K562 (cell line): ENCODE data around the gene SPEG. TPM values are rescaled to one million over a fixed set of nuclear protein-coding genes. Genes with fewer than 3 reads are reported as not detected.
A peak's percentile ranks its signal among the peaks of the same experiment; 100 is the strongest.

Experiments
- ATAC-seq: fragments of 200-7000 bp; cut with Tn5 transposase; 3 replicates; pipeline ENCODE4 v1.9.1; 2020; ENCODE audit warnings: moderate library complexity
- BruUV-seq: library from RNA; stranded (reverse); fragments of 400-500 nt; replicated peaks from 2 replicates; lab custom pipeline; 2021; lab: Mats Ljungman, UMichigan
- CTCF ChIA-PET: fragments of 300-600 bp; formaldehyde crosslinking; extraction: SDS; loops from one replicate; lab custom pipeline; 2021; ENCODE audit warnings: low intra/inter-chr PET ratio; lab: Yijun Ruan, JAX
- POLR2A ChIA-PET: fragments of 300-600, 350-650 bp; sonication (Branson Sonifier 250); formaldehyde crosslinking; extraction: SDS; loops from one replicate; lab custom pipeline; 2021; ENCODE audit warnings: antibody characterized with exemption, inconsistent platforms; lab: Yijun Ruan, JAX
- DNase-seq, 4 experiments: peaks; one replicate each; pipeline versions ENCODE4 v3.0.0 to v3.0.0-alpha.2; 2011 to 2018; ENCODE audit warnings: low spot score in 3 of 4, mixed read lengths in 3 of 4; ENCODE audit errors: extremely low read depth in 1 of 4
- FAIRE-seq: peaks from 2 replicates; lab custom pipeline; 2011; peaks lifted over from hg19 to GRCh38; lab: Jason Lieb, UNC
- H2AFZ ChIP-seq: 2 replicates; pipeline ENCODE4 v1.6.0; 2011; ENCODE audit warnings: low read depth, low read length, control low read depth, inconsistent platforms
- H3K27ac ChIP-seq: fragments of 200-600 bp; 3 replicates; pipeline ENCODE4 v1.8.0; 2011; ENCODE audit warnings: low read depth, mild to moderate bottlenecking, control low read depth, inconsistent platforms, low read length, moderate library complexity, mixed read lengths; ENCODE audit errors: extremely low read depth
- H3K27me3 ChIP-seq, 2 experiments: fragments of 300-600 bp in 1 of 2; 2 replicates in 1 of 2; 3 replicates in 1 of 2; pipeline versions ENCODE4 v1.6.0 to v1.8.0; 2011; ENCODE audit warnings: inconsistent platforms in 2 of 2, low read length in 2 of 2, mild to moderate bottlenecking in 1 of 2, mixed read lengths in 1 of 2, moderate library complexity in 1 of 2; ENCODE audit not compliant: control insufficient read depth in 2 of 2, insufficient read depth in 2 of 2
- H3K36me3 ChIP-seq: fragments of 300-600 bp; 3 replicates; pipeline ENCODE4 v1.8.0; 2011; ENCODE audit warnings: mild to moderate bottlenecking, low read length, inconsistent platforms; ENCODE audit not compliant: control insufficient read depth, insufficient read depth
- H3K4me1 ChIP-seq, 2 experiments: fragments of 200-600 bp in 1 of 2; replicated peaks in 1 of 2; 2 replicates in 1 of 2; 3 replicates in 1 of 2; pipeline versions ENCODE4 v1.5.1 to v1.8.0; 2011; ENCODE audit warnings: inconsistent platforms in 2 of 2, low read length in 2 of 2, mild to moderate bottlenecking in 1 of 2, mixed read lengths in 1 of 2, moderate library complexity in 1 of 2; ENCODE audit not compliant: control insufficient read depth in 2 of 2, insufficient read depth in 2 of 2
- H3K4me2 ChIP-seq: 2 replicates; pipeline ENCODE4 v1.6.1; 2011; ENCODE audit warnings: low read length, control low read depth, inconsistent platforms, mixed read lengths; ENCODE audit not compliant: insufficient read depth
- H3K4me3 ChIP-seq: fragments of 200-600 bp; sonication (generic), shearing (Covaris generic); 2 replicates; pipeline ENCODE4 v1.5.1; 2016; ENCODE audit warnings: control low read depth, inconsistent platforms
- H3K79me2 ChIP-seq: fragments of 200-600 bp; 3 replicates; pipeline ENCODE4 v1.8.0; 2011; ENCODE audit warnings: low read length, inconsistent platforms; ENCODE audit not compliant: control insufficient read depth, insufficient read depth
- H3K9ac ChIP-seq, 2 experiments: 2 replicates each; pipeline versions ENCODE4 v1.6.0 to v1.6.1; 2011; ENCODE audit warnings: low read depth in 2 of 2, low read length in 2 of 2, control low read depth in 1 of 2, inconsistent platforms in 1 of 2, mild to moderate bottlenecking in 1 of 2, mixed read lengths in 1 of 2; ENCODE audit not compliant: insufficient read depth in 1 of 2
- H3K9me1 ChIP-seq: one replicate; pipeline ENCODE4 v1.6.0; 2011; ENCODE audit warnings: inconsistent platforms, mild to moderate bottlenecking, low read length, moderate library complexity; ENCODE audit not compliant: control insufficient read depth, insufficient read depth
- H3K9me3 ChIP-seq: replicated peaks from 2 replicates; pipeline ENCODE4 v1.5.1; 2011; ENCODE audit warnings: low read depth, low read length, inconsistent platforms; ENCODE audit not compliant: control insufficient read depth, insufficient read depth
- H4K20me1 ChIP-seq: replicated peaks from 2 replicates; pipeline ENCODE4 v1.6.1; 2011; ENCODE audit warnings: low read length, inconsistent platforms, mixed read lengths; ENCODE audit not compliant: control insufficient read depth, insufficient read depth
- E2F1 ChIP-seq: sonication (generic); formaldehyde crosslinking; IDR thresholded peaks from 2 replicates; pipeline ENCODE4 v1.8.1; 2023; ENCODE audit warnings: mild to moderate bottlenecking, missing genetic modification reagents, moderate library complexity
- IRF2 ChIP-seq: sonication (generic); formaldehyde crosslinking; IDR thresholded peaks from 2 replicates; pipeline ENCODE4 v1.8.1; 2022; ENCODE audit warnings: mild to moderate bottlenecking, missing genetic modification reagents
- NUFIP1 ChIP-seq: fragments of 450-650 bp; IDR thresholded peaks from 2 replicates; pipeline ENCODE4 v1.6.1; 2018; ENCODE audit not compliant: partially characterized antibody
- RAD21 ChIP-seq, 2 experiments: fragments of 250-450 bp in 1 of 2; fragments of 450-650 bp in 1 of 2; sonication (Bioruptor Pico) in 1 of 2; formaldehyde crosslinking in 1 of 2; IDR thresholded peaks in 1 of 2; conservative IDR thresholded peaks in 1 of 2; 2 replicates each; pipeline versions ENCODE4 v1.4.0 to v1.8.0; 2020 to 2022; ENCODE audit warnings: mild to moderate bottlenecking in 2 of 2, moderate library complexity in 1 of 2
- SIN3A ChIP-seq, 2 experiments: fragments of 150-350 bp in 1 of 2; IDR thresholded peaks; 2 replicates each; pipeline ENCODE4 v1.6.1; 2011 to 2016; ENCODE audit warnings: borderline replicate concordance in 2 of 2, low read depth in 2 of 2, low read length in 2 of 2, mild to moderate bottlenecking in 2 of 2, moderate library complexity in 2 of 2; ENCODE audit not compliant: control insufficient read depth in 1 of 2
- ZFX ChIP-seq: sonication (generic); formaldehyde crosslinking; IDR thresholded peaks from 2 replicates; pipeline ENCODE4 v1.8.0; 2022; ENCODE audit warnings: mild to moderate bottlenecking, missing genetic modification reagents, moderate library complexity
- WGBS: fragments of 100-300 bp; shearing (Covaris generic); methylation state at CpG from one replicate; pipeline ENCODE4 v1.1.6; 2016; ENCODE audit warnings: low coverage, mixed read lengths; ENCODE audit not compliant: insufficient coverage; ENCODE audit errors: missing lambda C conversion rate; 5-methylcytosine and 5-hydroxymethylcytosine counted together
- in situ Hi-C: fragments of 300-500 bp; cut with MboI; formaldehyde crosslinking; loops from 4 replicates; pipeline ENCODE4 v1.15.0; 2018; ENCODE audit warnings: inconsistent platforms, mixed read lengths
- intact Hi-C: fragments of 100-400 bp; cut with micrococcal nuclease; formaldehyde crosslinking; loops from 2 replicates; pipeline ENCODE4 v1.14.2; 2022
- polyA plus RNA-seq, 8 experiments: library from polyadenylated mRNA; depleted of rRNA in 4 of 8; stranded (reverse) in 5 of 8; unstranded in 3 of 8; fragments of >200 nt; fragmentation: Nextera tagmentation in 2 of 8; fragmentation: Illumina TruSeq in 1 of 8; extraction: Ambion mirVana in 2 of 8; extraction: Trizol in 1 of 8; gene quantifications; 2 replicates each; pipeline versions ENCODE4 v1.2.1 to v1.2.3, GENCODE V29; 2011 to 2014; ENCODE audit warnings: inconsistent platforms in 1 of 8, missing spikeins in 1 of 8
- total RNA-seq, 7 experiments: library from RNA; depleted of rRNA in 6 of 7; stranded (reverse); fragments of >200 nt in 6 of 7; fragmentation: Illumina TruSeq in 2 of 7; extraction: Trizol in 2 of 7; gene quantifications; 2 replicates each; pipeline versions ENCODE4 v1.2.1 to v1.2.3, GENCODE V29; 2011 to 2021; ENCODE audit warnings: low replicate concordance in 1 of 7
- TF ChIP-seq, protein P1 (sequence below): sonication (generic); formaldehyde crosslinking; IDR thresholded peaks from 2 replicates; pipeline ENCODE4 v1.8.0; 2022; ENCODE audit warnings: missing genetic modification reagents, mild to moderate bottlenecking, borderline replicate concordance
- TF ChIP-seq, protein P2 (sequence below): sonication (generic); formaldehyde crosslinking; IDR thresholded peaks from 2 replicates; pipeline ENCODE4 v1.8.1; 2023; ENCODE audit warnings: mild to moderate bottlenecking, missing genetic modification reagents
- TF ChIP-seq, protein P3 (sequence below): IDR thresholded peaks from 2 replicates; pipeline ENCODE4 v1.6.1; 2011; ENCODE audit warnings: borderline replicate concordance, low read depth, mild to moderate bottlenecking, moderate library complexity, low read length; ENCODE audit not compliant: insufficient read depth, poor library complexity, severe bottlenecking

The SPEG gene
- total and polyA plus RNA-seq, 9 of the 15 experiments (the other 6 are each of a cell fraction or from before 2014, with no cell fraction given): 0.49 to 8.7 (median 3.0) TPM

DNA sequence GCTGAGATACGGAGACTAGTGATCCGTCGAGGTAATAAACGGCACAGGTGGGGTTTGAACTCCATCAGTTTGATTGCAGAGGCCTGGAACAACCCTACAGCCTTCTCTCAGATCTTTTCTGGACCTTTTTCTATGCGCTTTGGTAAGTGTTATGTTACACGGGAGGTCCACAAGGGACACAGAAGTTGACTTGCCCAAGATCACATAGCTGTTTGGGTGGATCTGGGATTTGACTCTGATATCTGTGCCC, 45.8 kb upstream of the SPEG start:
- Histone ChIP-seq H3K4me2 (peak overlapping the region; percentile 88), H3K9me1 (peaks cover 10% of the 10 kb centered on the region), H3K27ac (peak overlapping the region; percentile 88)
- TF ChIP-seq SIN3A (IDR thresholded peaks at IDR 0.05; ENCODE audit: borderline replicate concordance in 2 of 2, control insufficient read depth in 1 of 2, low read depth in 2 of 2, low read length in 2 of 2): no peak
- TF ChIP-seq, protein P1, sequence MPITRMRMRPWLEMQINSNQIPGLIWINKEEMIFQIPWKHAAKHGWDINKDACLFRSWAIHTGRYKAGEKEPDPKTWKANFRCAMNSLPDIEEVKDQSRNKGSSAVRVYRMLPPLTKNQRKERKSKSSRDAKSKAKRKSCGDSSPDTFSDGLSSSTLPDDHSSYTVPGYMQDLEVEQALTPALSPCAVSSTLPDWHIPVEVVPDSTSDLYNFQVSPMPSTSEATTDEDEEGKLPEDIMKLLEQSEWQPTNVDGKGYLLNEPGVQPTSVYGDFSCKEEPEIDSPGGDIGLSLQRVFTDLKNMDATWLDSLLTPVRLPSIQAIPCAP: no peak
- no peak for TF ChIP-seq RAD21 (CRISPR knock-in tag; conservative IDR thresholded peaks at IDR 0.05 in 1 of 2, IDR thresholded peaks at IDR 0.05 in 1 of 2)
- TF ChIP-seq, protein P2, sequence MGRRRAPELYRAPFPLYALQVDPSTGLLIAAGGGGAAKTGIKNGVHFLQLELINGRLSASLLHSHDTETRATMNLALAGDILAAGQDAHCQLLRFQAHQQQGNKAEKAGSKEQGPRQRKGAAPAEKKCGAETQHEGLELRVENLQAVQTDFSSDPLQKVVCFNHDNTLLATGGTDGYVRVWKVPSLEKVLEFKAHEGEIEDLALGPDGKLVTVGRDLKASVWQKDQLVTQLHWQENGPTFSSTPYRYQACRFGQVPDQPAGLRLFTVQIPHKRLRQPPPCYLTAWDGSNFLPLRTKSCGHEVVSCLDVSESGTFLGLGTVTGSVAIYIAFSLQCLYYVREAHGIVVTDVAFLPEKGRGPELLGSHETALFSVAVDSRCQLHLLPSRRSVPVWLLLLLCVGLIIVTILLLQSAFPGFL (CRISPR knock-in tag): 0 out of 2 replicates have a peak, but pooled peaks have one; percentile 67
- TF ChIP-seq NUFIP1: no peak
- TF ChIP-seq, protein P3, sequence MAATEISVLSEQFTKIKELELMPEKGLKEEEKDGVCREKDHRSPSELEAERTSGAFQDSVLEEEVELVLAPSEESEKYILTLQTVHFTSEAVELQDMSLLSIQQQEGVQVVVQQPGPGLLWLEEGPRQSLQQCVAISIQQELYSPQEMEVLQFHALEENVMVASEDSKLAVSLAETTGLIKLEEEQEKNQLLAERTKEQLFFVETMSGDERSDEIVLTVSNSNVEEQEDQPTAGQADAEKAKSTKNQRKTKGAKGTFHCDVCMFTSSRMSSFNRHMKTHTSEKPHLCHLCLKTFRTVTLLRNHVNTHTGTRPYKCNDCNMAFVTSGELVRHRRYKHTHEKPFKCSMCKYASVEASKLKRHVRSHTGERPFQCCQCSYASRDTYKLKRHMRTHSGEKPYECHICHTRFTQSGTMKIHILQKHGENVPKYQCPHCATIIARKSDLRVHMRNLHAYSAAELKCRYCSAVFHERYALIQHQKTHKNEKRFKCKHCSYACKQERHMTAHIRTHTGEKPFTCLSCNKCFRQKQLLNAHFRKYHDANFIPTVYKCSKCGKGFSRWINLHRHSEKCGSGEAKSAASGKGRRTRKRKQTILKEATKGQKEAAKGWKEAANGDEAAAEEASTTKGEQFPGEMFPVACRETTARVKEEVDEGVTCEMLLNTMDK: no peak
- TF ChIP-seq IRF2 (CRISPR knock-in tag): no peak
- TF ChIP-seq E2F1 (CRISPR knock-in tag): no peak
- TF ChIP-seq ZFX: peak; percentile 47; the same call in 1 of the 2 replicates
- TF ChIP-seq, all 486 proteins: peak for 2
- Histone ChIP-seq H3K4me3 (peak overlapping the region; percentile 37), H3K9ac (peak overlapping the region; percentile 63 to 71; a peak in 3 of 4 replicates), H3K79me2 (peaks cover 10% of the 10 kb centered on the region), H3K27me3 (no peaks in the 10 kb centered on the region), H4K20me1 (no peaks in the 10 kb centered on the region), H3K9me3 (no peaks in the 10 kb centered on the region), H3K36me3 (peaks cover 29% of the 10 kb centered on the region; the same call in 2 of the 3 replicates), H3K4me1 (peaks cover 17 to 27% of the 10 kb centered on the region in 2 experiments; a peak in 4 of 5 replicates), H2AFZ (peak overlapping the region; percentile 99)
- FAIRE-seq (no peak), ATAC-seq (peak; percentile 4), DNase-seq (peak in 1 of 4 experiments; percentile 40)
- ChIA-PET CTCF (no interaction called here), POLR2A (interaction anchor here (0.6 to 2.1 kb wide), 6 partner anchors 11 to 137 kb away, joined by 3 to 5 read pairs (median 4); no protein-coding TSS in a partner anchor)
- intact Hi-C loops (no loop called here), in situ Hi-C loops (no loop called here)
- WGBS: 13% methylated on average over 6 of the region's 6 CpGs
- BruUV-seq: TSS peak; percentile 95
